Stimulated activated CD4-positive, alpha-beta T cell treated with anti-CD3 and anti-CD28 coated beads, TNF-alpha, amount 100 ng/mL, for 4 hours (primary cell): Measurements from ENCODE around the gene GSK3B.
"Not testable (repeated sequence)": the region's sequence is repeated elsewhere in the genome, so short reads cannot be mapped to it uniquely, and the experiment has no call there.

Source experiments
- DNase-seq, 3 experiments: peaks; one replicate each; pipeline ENCODE4 v3.0.0-alpha.2; 2020; ENCODE audit warnings: low read depth in 3 of 3

The GSK3B gene

DNA sequence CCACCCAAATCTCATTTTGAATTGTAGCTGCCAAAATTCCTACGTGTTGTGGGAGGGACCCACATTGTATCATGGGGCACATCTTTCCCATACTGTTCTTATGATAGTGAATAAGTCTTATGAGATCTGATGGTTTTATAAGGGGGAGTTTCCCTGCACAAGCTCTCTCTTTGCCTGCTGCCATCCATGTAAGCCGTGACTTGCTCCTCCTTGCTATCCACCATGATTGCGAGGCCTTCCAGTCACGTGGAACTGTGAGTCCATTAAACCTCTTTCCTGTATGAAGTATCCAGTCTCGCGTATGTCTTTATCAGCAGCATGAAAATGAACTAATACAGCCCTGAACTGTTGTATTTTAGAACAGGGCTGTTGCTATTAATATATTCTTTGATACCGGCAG, 40.6 kb downstream of the GSK3B start:
- not testable (repeated sequence) for DNase-seq

GRCh38 chr3:120052677-120053076, 41.6 kb downstream of the GSK3B start:
- no peak for DNase-seq

GRCh38 chr3:120052225-120052624, 42.0 kb downstream of the GSK3B start:
- DNase-seq, result no peak

GRCh38 chr3:120051570-120051969, 42.7 kb downstream of the GSK3B start:
- not testable (repeated sequence) for DNase-seq

DNA sequence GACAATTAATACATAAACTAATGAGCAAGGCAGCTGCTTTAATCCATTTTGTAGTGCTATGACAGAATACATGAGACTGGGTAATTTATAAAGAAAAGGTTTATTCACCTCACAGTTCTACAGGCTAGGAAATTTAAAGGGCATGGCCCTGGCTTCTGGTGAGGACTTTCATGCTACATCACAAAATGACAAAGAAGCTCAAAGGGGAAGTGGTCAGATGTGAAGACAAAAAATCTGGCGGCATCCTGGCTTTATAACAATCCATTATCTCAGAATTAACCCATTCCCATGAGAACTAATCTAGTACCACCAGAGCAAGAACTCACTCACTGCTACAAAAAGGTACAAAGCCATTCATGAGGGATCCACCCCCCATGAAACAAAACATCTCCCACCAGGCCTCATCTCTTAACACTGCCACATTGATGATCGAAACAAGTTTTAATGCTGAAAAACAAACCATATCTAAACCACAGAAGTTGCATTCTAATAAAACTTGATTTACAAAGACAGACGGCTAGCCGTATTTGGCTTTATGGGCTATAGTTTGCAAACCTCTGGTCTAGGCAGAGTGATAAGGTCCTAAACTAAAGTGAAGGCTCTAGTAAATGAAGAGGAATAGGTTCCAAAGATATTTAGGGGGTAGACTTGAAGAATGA, 44.2 kb downstream of the GSK3B start:
- DNase-seq, result no peak

GRCh38 chr3:120049072-120049471, 45.2 kb downstream of the GSK3B start:
- DNase-seq, result no peak

GRCh38 chr3:120048355-120049041, 45.7 kb downstream of the GSK3B start:
- no peak for DNase-seq

GRCh38 chr3:120047686-120048085, 46.6 kb downstream of the GSK3B start:
- no peak for DNase-seq

DNA sequence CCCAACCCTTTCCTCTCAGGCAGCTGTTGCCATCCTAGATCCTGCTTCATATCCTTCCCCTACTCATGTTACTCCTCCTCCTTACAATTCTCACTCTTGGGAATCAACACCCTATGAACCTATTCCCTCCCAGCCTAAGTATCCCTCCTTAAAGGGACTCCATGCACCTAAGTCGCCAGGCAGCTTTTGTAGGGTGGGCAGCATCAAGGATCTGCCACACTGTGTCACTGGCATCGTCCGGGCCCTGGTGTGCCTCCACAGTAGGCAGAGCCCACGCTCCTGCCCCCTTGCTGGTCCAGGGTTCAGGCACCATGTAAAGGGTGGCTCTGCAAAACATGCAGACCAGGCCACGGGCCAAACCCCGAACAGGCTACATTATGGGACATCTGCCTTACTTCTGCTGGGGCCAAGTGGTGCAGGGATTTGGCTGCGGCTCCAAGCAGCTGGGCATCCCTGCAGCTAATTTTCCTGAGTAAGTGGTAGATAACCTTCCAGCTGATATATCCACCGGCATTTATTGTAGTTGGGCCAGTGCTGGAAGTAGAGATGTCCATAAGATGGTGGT, 53.4 kb downstream of the GSK3B start:
- no peak for DNase-seq

DNA sequence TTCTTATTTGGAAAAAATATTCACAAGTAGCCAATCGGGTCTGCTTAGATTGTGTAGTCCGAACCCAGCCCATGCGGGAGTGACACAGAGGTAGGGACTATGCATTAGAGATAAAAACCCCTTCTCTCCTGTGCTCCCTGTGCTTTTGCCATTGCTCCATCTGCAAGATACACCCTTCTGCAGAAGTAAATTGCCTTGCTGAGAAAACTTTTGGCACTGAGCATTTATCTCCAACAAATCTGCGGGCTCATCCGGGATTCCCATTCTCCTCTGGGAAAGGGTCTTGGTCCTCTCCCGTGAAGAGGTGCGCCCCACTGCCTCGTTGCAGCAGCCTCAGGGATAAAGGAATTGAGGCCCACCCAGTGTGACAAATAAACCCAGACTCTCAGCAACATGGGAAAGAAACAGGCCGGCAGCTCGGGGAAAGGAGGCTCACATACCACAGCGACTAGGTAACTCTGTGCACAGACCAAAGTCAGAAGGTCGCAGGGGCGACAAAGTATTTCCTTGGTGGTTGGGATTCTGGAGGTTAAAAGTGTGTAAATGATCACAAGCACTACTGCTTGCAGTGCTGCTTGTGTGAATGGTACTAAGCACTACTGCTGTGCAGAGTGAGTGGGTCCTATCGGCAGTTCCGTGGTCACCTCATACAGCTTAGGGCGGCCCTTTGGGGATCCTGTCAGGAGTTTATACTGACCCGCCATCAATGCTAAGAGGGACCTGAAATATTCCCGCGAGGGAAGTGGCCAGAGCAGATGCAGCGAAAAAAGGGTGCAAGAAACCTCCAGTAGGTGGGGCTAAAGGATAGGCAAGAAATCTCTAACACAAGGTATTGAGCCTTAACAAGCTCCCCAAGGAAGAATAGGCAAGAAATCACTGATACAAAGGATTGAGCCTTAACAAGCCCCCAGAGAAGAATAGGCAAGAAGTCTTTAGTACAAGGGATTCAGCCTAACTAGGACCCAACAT, 54.3 kb downstream of the GSK3B start:
- no peak for DNase-seq

DNA sequence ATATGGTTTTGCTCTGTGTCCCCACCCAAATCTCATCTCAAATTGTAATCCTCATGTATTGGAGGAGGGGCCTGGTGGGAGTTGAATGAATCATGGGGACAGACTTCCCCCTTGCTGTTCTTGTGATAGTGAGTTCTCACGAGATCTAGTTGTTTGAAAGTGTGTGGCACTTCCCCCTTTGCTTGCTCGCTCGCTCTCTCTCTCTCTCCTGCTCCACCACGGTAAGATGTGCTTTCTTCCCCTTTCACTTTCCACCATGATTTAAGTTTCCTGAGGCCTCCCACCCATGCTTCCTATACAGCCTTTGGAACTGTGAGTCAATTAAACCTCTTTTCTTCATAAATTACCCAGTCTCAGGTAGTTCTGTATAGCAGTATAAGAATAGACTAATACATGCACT, 60.7 kb downstream of the GSK3B start:
- no peak for DNase-seq

- no peak for DNase-seq
Measured at GRCh38 chr3:120031561-120031960, 62.7 kb downstream of the GSK3B start.

DNA sequence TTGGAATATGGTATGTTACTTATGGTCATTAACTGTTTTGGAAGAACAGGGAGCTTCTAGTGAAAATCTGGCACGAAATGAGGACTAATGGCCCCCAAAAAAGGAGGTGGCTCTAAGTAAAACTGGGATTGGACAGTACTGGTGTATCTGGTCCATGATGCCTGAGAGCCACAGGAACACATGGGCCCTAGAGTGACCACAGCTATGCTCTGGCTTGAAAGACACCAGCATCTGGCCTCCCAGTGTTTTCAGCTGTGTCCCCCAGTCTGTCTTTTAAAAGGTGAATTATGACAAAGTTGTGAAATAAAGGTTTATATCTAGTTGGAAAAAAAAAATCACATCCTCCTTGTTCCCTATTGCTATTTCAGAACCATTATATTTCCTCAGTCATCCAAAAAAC, 64.5 kb downstream of the GSK3B start:
- DNase-seq, result no peak

- DNase-seq, result no peak
Measured at GRCh38 chr3:120028271-120029047, 65.8 kb downstream of the GSK3B start.

DNA sequence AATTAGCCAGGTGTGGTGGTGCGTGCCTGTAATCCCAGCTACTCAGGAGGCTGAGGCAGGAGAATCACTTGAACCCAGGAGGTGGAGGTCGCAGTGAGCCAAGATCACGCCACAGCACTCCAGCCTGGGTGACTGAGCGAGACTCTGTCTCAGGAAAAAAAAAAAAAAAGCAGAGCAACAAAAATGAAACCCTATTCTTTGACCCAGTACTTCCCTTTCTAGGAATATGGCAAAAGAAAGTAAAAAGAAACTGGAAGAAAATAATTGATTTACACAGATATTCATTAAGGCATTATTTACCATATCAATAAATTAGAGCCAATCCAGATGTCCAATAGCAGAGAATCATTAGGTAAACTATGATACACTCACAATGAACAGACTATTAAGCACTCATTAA, 67.0 kb downstream of the GSK3B start:
- DNase-seq, result no peak

DNA sequence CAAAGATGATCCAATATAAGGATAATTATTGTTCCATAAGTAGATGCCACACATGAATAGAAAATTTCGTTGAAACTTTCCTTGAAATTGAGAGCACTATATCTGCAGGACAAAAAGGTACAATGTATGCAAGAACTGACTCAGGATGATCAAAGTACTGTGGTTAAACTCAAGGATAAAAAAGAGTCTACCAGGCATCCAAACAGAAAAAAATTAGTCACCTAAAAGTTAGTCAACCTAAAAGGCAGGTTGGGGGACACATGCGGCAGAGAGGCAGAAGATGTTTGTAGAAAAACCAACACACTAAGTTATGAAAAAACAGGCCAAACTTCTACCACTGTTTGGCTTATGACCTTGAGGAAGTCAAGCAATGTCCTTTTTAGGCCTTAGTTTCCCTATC, 68.7 kb downstream of the GSK3B start:
- no peak for DNase-seq

DNA sequence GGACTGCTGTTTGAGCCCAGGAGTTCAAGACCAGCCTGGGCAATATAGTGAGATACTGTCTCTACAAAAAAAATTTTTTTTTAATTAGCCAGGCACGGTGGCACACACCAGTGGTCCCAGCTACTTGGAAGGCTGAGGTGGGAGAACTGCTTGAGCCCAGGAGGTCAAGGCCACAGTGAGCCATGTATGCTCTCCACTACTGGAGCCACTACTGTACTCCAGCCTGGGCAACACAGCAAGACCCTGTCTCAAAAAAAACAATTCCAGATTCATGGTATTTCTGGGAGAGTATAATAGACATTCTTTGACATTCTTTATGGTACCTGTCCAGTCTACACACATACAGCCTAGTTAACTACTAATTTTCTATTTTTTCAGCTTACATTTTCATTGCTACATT, 70.1 kb downstream of the GSK3B start:
- no peak for DNase-seq

GRCh38 chr3:120022729-120023128, 71.5 kb downstream of the GSK3B start:
- DNase-seq, result no peak

- DNase-seq, result no peak
Measured at GRCh38 chr3:120021523-120021922, 72.7 kb downstream of the GSK3B start.

DNA sequence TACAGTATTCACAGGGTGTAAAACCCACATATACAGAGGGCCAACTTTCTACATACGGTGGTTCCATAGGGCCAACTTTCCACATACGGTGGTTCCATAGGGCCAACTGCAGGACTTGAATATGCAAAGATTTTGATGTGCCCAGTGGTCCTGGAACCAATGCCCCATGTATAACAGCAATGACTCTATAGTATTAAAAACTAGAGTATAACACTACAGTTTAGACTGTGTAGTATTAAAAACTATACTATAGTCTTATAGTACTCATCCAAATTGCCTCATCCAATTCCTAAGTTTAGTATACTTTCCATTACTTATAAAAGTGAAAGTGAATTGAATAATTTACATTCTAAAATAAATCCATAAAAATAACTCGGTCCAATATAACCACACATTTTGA, 75.9 kb downstream of the GSK3B start:
- no peak for DNase-seq

- DNase-seq, result no peak
Measured at GRCh38 chr3:120017692-120018091, 76.6 kb downstream of the GSK3B start.
